HG03558 (cell line): ENCODE data around the gene METTL21A.

Source experiments
- ATAC-seq: cut with Tn5 transposase; IDR thresholded peaks from one replicate; pipeline ENCODE4 v1.9.1; 2021; ENCODE audit warnings: moderate number of reproducible peaks; ENCODE audit not compliant: unreplicated experiment; ENCODE audit errors: extremely low read depth

The METTL21A gene

DNA sequence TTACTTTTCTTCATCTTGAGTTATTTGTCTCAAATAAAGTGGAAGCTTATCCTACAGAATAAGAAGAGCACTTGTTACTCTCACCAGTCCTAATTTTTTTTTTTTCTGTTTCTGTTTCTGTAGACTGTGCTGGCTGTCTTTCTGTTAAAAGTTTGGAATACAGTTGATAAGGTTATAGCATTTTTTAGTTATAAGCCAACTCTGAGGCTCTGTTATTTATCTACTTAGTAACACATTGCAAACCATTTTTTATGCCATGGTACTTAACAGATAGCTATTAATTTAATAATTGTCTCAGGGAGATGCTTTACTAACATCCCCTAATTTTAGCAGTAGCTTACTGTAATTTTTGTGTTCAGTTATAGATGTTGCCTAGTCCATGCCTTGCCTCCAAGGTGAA lies 57.5 kb downstream of the METTL21A start:
- ATAC-seq: no peak

DNA sequence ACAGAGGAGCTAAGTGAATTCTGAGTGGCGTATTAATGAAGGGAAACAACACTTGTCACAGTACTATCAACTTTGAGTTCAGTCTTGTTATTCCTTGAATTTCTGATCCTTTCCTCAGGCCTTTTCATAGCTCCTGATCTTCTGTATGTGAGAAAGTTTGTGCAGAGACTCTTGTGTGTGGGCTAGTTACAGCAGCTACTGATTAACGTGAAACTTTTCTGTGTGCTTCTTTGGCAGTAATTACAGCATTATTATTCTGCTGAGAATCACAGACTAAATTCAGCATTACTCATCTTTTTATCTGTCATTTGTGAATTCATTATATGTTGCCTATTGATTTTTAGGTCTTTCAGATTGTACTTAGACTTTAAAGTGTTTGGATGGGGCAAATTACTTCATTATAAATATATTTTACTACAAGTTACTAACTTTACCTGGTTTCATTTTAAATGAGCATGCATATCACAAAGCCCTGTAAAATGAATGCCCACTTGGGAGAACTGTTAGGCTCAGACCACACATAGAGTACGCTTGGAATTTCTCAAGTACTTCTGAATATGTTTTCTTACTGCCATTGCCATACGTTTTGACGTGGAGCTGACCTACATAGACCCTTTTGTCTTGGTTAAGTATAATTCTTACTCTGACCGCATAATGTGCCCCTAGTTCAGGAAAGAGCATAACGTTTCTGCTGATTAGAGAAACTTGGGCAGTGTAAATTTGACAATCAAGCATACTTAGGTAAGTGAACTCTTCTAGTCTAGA lies 59.3 kb downstream of the METTL21A start:
- no peak for ATAC-seq
